GM19239 (cell line): ENCODE data around the gene RARRES1.

Experiments
- DNase-seq: peaks from one replicate; pipeline ENCODE4 v3.0.0; 2011; ENCODE audit warnings: low spot score; ENCODE audit not compliant: insufficient read length
- FAIRE-seq: peaks from 2 replicates; lab custom pipeline; 2011; peaks lifted over from hg19 to GRCh38; lab: Jason Lieb, UNC

The RARRES1 gene

GRCh38 chr3:158652463-158652862 is 79.8 kb downstream of the RARRES1 start:
- FAIRE-seq (no peak), DNase-seq (no peak)

- FAIRE-seq = no peak
- no peak for DNase-seq
Observed at GRCh38 chr3:158651192-158651591, 81.1 kb downstream of the RARRES1 start.

GRCh38 chr3:158649791-158650190 is 82.5 kb downstream of the RARRES1 start:
- DNase-seq = no peak
- FAIRE-seq = no peak
